HG02763 (cell line): ENCODE results near the gene FOXC2.

Source experiments
- ATAC-seq: cut with Tn5 transposase; IDR thresholded peaks from one replicate; pipeline ENCODE4 v1.9.1; 2021; ENCODE audit warnings: mild to moderate bottlenecking, moderate library complexity; ENCODE audit not compliant: unreplicated experiment

FOXC2 gene

DNA sequence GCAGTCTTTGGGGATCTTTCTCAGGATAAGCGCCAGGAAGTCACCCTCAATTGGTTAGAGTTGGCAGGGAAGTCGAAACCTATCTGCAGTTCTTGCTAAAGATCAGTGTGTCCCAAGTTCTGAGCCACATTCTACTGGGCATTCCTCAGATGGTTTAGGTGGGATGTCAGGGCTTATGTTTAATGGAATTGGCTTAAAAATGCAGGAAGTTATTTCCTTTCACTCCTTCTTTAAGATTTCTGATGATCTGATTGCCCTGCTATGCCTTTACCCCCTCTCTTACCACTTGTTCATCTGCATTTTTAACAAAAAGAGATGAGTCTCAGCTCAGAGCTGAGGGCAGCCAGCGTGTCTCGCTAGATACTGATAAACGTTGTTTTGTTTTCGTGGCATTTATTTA is 42.5 kb downstream of the FOXC2 start:
- ATAC-seq, result no peak

DNA sequence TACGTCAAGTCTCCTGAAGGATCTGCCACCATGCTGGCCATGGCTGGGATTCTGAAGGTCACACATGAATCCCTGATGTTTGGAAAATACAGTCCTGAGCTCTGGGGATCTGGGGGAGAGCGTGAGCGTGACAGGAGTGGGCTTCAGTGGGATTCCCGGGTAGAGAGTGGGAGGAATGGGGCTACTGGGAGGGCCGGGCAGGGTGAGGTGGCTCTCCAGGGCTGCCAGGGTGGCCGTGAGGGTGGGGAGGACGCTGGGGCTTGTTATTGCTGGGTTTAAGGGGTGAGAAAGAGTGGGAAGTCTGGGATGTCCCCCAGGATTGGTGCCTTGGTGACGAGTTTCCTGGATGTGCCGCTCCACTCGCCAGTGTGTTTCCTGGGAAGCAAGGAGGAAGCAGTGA is 43.0 kb downstream of the FOXC2 start:
- no peak for ATAC-seq

DNA sequence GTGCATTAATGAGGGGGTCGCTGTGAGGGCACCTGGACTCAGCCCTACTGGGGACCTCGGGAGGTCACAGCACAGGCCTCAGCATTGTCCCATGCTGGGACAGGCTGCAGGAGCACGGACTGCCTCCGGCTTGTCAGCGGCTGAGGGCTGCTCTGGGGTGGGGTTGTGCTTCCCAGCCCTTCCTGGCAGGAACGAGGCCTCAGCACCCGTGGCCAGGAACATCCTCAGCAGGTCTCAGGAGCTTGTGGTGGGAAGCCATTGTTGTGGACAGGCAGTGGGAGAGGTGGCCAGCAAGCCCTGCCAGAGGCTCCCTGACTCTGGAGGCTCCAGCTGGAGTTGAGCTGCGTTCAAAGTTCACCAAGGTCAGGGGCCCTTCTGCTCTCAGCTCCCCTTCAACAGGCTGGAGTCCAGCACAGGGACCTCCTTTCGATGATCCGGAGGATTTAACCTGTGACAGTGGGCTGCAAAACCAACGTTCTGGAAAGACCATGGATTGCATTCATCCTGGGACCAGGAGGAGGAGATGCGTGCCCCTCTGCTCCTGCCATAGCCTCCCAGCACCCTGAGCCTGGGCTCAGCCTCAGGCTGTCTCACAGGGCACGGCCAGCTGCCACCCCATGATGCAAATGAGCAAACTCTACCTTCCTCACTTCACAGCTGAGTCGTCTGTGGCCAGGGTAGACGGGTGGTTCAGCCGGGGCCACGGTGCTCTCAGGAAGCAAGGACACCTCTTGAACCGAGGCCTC is 44.3 kb downstream of the FOXC2 start:
- no peak for ATAC-seq

DNA sequence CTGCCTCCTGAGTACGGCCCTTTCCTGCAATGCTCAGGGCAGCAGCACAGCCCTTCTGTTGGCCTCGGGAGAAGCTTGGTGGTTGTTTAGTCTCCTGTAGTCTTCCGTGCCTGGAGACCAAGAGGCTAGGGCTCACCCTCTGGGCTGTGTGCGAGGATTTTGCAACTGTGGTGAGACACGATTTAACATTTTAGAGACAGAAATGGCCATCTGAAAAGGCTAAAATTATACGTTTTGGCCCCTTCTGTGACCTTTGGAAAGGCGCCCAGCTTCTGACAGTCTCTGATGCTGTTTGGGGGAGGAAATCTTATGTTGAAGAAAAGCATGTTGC is 44.9 kb downstream of the FOXC2 start:
- ATAC-seq, result no peak

DNA sequence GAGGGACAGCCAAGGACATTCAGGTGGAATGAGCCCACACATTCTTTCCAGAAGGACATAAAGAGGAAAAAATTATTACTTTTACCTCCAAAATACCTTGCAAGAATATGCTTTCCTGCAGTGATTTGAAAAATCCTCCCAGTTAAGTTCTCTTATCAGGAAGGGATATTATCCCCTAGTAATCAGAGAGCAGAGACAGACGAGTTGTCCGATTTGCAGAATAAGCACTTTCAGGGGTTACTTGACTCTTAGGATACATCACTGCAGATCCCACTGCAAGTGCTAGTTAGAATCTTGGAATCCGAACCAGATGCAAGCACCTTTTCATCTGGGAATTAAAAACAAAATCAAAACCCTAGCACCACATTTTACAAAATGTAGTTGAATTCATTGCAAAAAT is 45.3 kb downstream of the FOXC2 start:
- no peak for ATAC-seq

DNA sequence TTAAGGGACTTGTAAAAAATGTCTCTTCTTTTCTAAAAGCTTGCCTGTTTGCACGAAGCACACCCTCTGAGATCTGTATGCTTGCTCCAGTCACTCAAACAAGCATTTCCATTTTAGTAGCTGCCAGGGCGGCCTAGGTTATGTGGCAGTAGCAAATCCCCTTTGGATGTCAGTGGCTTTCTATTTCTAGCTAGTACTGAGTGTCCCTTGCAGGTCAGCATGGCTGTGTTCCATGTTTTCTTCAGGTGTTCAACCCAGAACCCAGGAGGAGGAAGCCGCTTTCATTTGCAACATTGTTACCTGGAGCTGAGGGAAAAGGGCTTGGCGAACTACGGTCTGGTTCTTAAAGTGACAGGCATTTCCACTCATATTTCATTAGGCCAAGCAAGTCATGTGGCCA is 48.1 kb downstream of the FOXC2 start:
- ATAC-seq, result no peak

DNA sequence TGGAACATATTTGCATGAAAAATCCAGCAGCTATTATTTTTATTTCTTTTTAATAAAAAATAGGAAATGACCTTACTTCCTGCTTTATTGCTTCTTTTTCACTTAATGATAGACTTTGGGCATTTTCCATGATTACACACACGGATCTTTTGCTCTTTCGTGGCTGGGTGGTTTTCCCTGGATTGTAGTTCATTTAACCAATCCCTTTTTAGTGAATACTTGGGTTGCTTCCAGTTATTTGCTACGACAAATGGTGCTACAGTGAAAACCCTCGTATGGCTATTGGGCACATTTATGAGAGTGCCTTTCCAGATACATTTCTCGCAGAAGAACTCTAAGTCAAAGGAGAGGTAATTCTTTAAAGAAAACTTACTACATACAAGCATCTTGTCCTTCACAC is 50.3 kb downstream of the FOXC2 start:
- no peak for ATAC-seq

DNA sequence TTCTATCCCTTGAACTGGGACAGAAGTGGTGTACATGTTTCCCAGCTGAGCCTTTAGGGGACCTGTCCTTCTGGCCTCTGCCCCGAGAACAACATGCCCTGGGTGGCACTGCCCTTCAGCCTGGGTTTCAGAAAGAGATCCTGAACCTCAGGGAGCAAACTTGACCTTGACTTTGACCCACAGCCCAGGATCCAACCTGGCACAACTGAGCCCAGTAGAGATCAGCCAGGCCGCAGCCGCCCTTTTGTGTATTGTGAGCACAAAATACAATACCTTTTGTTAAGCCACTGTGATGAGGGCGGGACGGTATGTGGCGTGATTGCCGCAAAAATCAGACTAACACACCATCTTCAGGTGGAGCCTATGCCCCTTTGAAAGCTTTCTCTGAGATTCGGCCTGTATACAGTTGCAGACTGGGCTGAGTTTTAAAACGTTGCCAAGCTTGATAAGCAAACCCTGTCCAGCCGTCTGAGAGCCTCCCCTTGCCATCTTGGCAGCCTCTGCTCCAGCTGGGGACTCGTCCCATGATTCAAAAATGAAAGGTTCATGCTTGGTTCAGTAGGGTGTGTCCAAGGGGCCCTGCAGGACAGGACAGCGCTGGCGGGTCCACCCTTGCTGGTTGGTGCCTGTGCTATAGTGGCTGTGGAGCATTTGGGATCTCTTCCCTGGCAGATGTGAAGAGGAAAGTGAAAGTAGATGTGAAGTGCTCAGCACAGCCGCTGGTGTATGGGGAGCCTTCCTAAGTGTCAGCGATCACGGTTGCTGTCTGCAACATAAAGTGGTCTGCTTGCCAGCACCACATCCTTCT is 52.0 kb downstream of the FOXC2 start:
- no peak for ATAC-seq
